ENCODE data around the gene KRT39. TPM values are rescaled to one million over a fixed set of nuclear protein-coding genes. Genes with fewer than 3 reads are reported as not detected.

Gene KRT39
- total and polyA plus RNA-seq, 7 experiments from 2014 or later: not detected

GRCh38 chr17:40949418-40949817, 17.3 kb downstream of the KRT39 start:
- ATAC-seq (no peak), DNase-seq (no peak)
- H3K9me3 ChIP-seq (ENCODE audit: control insufficient read depth in 2 of 3, low read length in 3 of 3): no peaks in the 10 kb centered on the region
- Mint-ChIP-seq H3K27ac (no peak overlapping the region), H3K36me3 (no peaks in the 10 kb centered on the region), H3K27me3 (peaks cover 57 to 81% (median 67%) of the 10 kb centered on the region in 5 donors), H3K4me1 (no peaks in the 10 kb centered on the region), H3K4me3 (no peak overlapping the region), H3K9me3 (peaks cover 0 to 2% (median 0%) of the 10 kb centered on the region in 11 donors)
- POLR2A ChIA-PET: no interaction called here
- H3K4me3 ChIP-seq (ENCODE audit: low read length): no peak overlapping the region
- H3K27ac ChIP-seq (ENCODE audit: low read depth, low read length): no peak overlapping the region
- intact Hi-C loops (cut with micrococcal nuclease): no loop called here
- no peaks in the 10 kb centered on the region for H3K27me3 ChIP-seq (ENCODE audit: control insufficient read depth in 2 of 2, insufficient read depth in 2 of 2, low read length in 2 of 2)
- no peaks in the 10 kb centered on the region for H3K4me1 ChIP-seq (ENCODE audit: control insufficient read depth in 2 of 2, insufficient read depth in 2 of 2, low read length in 2 of 2)
- no peaks in the 10 kb centered on the region for H3K36me3 ChIP-seq (ENCODE audit: control insufficient read depth in 2 of 3, insufficient read depth in 3 of 3, low read length in 3 of 3)
- CTCF ChIA-PET: no interaction called here

GRCh38 chr17:40947929-40948328, 18.8 kb downstream of the KRT39 start:
- CTCF ChIA-PET: no interaction called here
- POLR2A ChIA-PET: no interaction called here

GRCh38 chr17:40945414-40945813, 21.3 kb downstream of the KRT39 start:
- DNase-seq: no peak
- Mint-ChIP-seq H3K27me3 (peaks cover 51 to 74% (median 59%) of the 10 kb centered on the region in 5 donors), H3K36me3 (no peaks in the 10 kb centered on the region), H3K27ac (no peak overlapping the region), H3K4me1 (peaks cover 0 to 4% (median 0%) of the 10 kb centered on the region in 7 donors), H3K9me3 (peaks cover 0 to 4% (median 0%) of the 10 kb centered on the region in 11 donors), H3K4me3 (no peak overlapping the region)
- Histone ChIP-seq H3K9me3 (ENCODE audit: control insufficient read depth in 2 of 3, low read length in 3 of 3) (no peaks in the 10 kb centered on the region), H3K4me3 (ENCODE audit: low read length) (no peak overlapping the region), H3K4me1 (ENCODE audit: control insufficient read depth in 2 of 2, insufficient read depth in 2 of 2, low read length in 2 of 2) (no peaks in the 10 kb centered on the region), H3K27ac (ENCODE audit: low read depth, low read length) (no peak overlapping the region), H3K36me3 (ENCODE audit: control insufficient read depth in 2 of 3, insufficient read depth in 3 of 3, low read length in 3 of 3) (no peaks in the 10 kb centered on the region), H3K27me3 (ENCODE audit: control insufficient read depth in 2 of 2, insufficient read depth in 2 of 2, low read length in 2 of 2) (no peaks in the 10 kb centered on the region)
- ChIA-PET POLR2A (no interaction called here), CTCF (interaction anchor here (0.6 to 0.7 kb wide), 2 partner anchors 283 to 704 kb away, joined by 3 read pairs; no protein-coding TSS in a partner anchor)
- intact Hi-C loops (cut with micrococcal nuclease): no loop called here
- ATAC-seq: no peak

More at GRCh38 chr17:40947929-40948328, 18.8 kb downstream of the KRT39 start:
- Mint-ChIP-seq H3K27me3 (peaks cover 53 to 78% (median 61%) of the 10 kb centered on the region in 5 donors), H3K9me3 (peaks cover 0 to 4% (median 0%) of the 10 kb centered on the region in 11 donors), H3K4me1 (no peaks in the 10 kb centered on the region), H3K4me3 (no peak overlapping the region), H3K27ac (no peak overlapping the region), H3K36me3 (no peaks in the 10 kb centered on the region)
- no peak for DNase-seq
- Histone ChIP-seq H3K9me3 (ENCODE audit: control insufficient read depth in 2 of 3, low read length in 3 of 3) (no peaks in the 10 kb centered on the region), H3K4me1 (ENCODE audit: control insufficient read depth in 2 of 2, insufficient read depth in 2 of 2, low read length in 2 of 2) (no peaks in the 10 kb centered on the region), H3K27ac (ENCODE audit: low read depth, low read length) (no peak overlapping the region), H3K27me3 (ENCODE audit: control insufficient read depth in 2 of 2, insufficient read depth in 2 of 2, low read length in 2 of 2) (no peaks in the 10 kb centered on the region), H3K4me3 (ENCODE audit: low read length) (no peak overlapping the region), H3K36me3 (ENCODE audit: control insufficient read depth in 2 of 3, insufficient read depth in 3 of 3, low read length in 3 of 3) (no peaks in the 10 kb centered on the region)
- ATAC-seq: no peak
- intact Hi-C loops (cut with micrococcal nuclease): no loop called here

GRCh38 chr17:40944531-40944930, 22.2 kb downstream of the KRT39 start:
- H3K36me3 ChIP-seq (ENCODE audit: control insufficient read depth in 2 of 3, insufficient read depth in 3 of 3, low read length in 3 of 3): no peaks in the 10 kb centered on the region
- peaks cover 0 to 4% (median 0%) of the 10 kb centered on the region in 7 donors for H3K4me1 Mint-ChIP-seq
- intact Hi-C loops (cut with micrococcal nuclease): no loop called here
- no peak overlapping the region for H3K4me3 ChIP-seq (ENCODE audit: low read length)
- H3K4me3 Mint-ChIP-seq: no peak overlapping the region
- POLR2A ChIA-PET: no interaction called here
- CTCF ChIA-PET: no interaction called here
- H3K27me3 ChIP-seq (ENCODE audit: control insufficient read depth in 2 of 2, insufficient read depth in 2 of 2, low read length in 2 of 2): no peaks in the 10 kb centered on the region
- peaks cover 43 to 66% (median 53%) of the 10 kb centered on the region in 5 donors for H3K27me3 Mint-ChIP-seq
- DNase-seq: no peak
- ATAC-seq: no peak
- peaks cover 0 to 4% (median 0%) of the 10 kb centered on the region in 11 donors for H3K9me3 Mint-ChIP-seq
- H3K36me3 Mint-ChIP-seq: no peaks in the 10 kb centered on the region
- no peak overlapping the region for H3K27ac ChIP-seq (ENCODE audit: low read depth, low read length)
- no peaks in the 10 kb centered on the region for H3K4me1 ChIP-seq (ENCODE audit: control insufficient read depth in 2 of 2, insufficient read depth in 2 of 2, low read length in 2 of 2)
- H3K27ac Mint-ChIP-seq: no peak overlapping the region
- H3K9me3 ChIP-seq (ENCODE audit: control insufficient read depth in 2 of 3, low read length in 3 of 3): no peaks in the 10 kb centered on the region

GRCh38 chr17:40942553-40942952, 24.2 kb downstream of the KRT39 start:
- Mint-ChIP-seq H3K27me3 (peaks cover 25 to 49% (median 37%) of the 10 kb centered on the region in 5 donors), H3K27ac (no peak overlapping the region), H3K4me3 (no peak overlapping the region), H3K4me1 (peaks cover 0 to 4% (median 0%) of the 10 kb centered on the region in 7 donors), H3K9me3 (peaks cover 0 to 4% (median 0%) of the 10 kb centered on the region in 11 donors), H3K36me3 (no peaks in the 10 kb centered on the region)
- intact Hi-C loops (cut with micrococcal nuclease): no loop called here
- Histone ChIP-seq H3K4me1 (ENCODE audit: control insufficient read depth in 2 of 2, insufficient read depth in 2 of 2, low read length in 2 of 2) (no peaks in the 10 kb centered on the region), H3K27me3 (ENCODE audit: control insufficient read depth in 2 of 2, insufficient read depth in 2 of 2, low read length in 2 of 2) (no peaks in the 10 kb centered on the region), H3K9me3 (ENCODE audit: control insufficient read depth in 2 of 3, low read length in 3 of 3) (no peaks in the 10 kb centered on the region), H3K4me3 (ENCODE audit: low read length) (no peak overlapping the region), H3K36me3 (ENCODE audit: control insufficient read depth in 2 of 3, insufficient read depth in 3 of 3, low read length in 3 of 3) (no peaks in the 10 kb centered on the region), H3K27ac (ENCODE audit: low read depth, low read length) (no peak overlapping the region)
- ChIA-PET POLR2A (no interaction called here), CTCF (no interaction called here)
- DNase-seq: no peak
- no peak for ATAC-seq

GRCh38 chr17:40940266-40940665, 26.5 kb downstream of the KRT39 start:
- Histone ChIP-seq H3K27me3 (ENCODE audit: control insufficient read depth in 2 of 2, insufficient read depth in 2 of 2, low read length in 2 of 2) (no peaks in the 10 kb centered on the region), H3K4me3 (ENCODE audit: low read length) (no peak overlapping the region), H3K9me3 (ENCODE audit: control insufficient read depth in 2 of 3, low read length in 3 of 3) (no peaks in the 10 kb centered on the region), H3K4me1 (ENCODE audit: control insufficient read depth in 2 of 2, insufficient read depth in 2 of 2, low read length in 2 of 2) (no peaks in the 10 kb centered on the region), H3K27ac (ENCODE audit: low read depth, low read length) (no peak overlapping the region), H3K36me3 (ENCODE audit: control insufficient read depth in 2 of 3, insufficient read depth in 3 of 3, low read length in 3 of 3) (no peaks in the 10 kb centered on the region)
- Mint-ChIP-seq H3K27ac (no peak overlapping the region), H3K4me3 (no peak overlapping the region), H3K27me3 (peaks cover 11 to 30% (median 24%) of the 10 kb centered on the region in 5 donors), H3K9me3 (peaks cover 0 to 4% (median 0%) of the 10 kb centered on the region in 11 donors), H3K36me3 (no peaks in the 10 kb centered on the region), H3K4me1 (peaks cover 0 to 4% (median 0%) of the 10 kb centered on the region in 7 donors)
- CTCF ChIA-PET: no interaction called here
- DNase-seq (no peak), ATAC-seq (no peak)
- intact Hi-C loops (cut with micrococcal nuclease): no loop called here
- POLR2A ChIA-PET: no interaction called here

- CTCF ChIA-PET: no interaction called here
Measured at GRCh38 chr17:40938981-40939380, 27.8 kb downstream of the KRT39 start.

More at GRCh38 chr17:40938981-40939380, 27.8 kb downstream of the KRT39 start:
- no peaks in the 10 kb centered on the region for H3K36me3 Mint-ChIP-seq
- intact Hi-C loops (cut with micrococcal nuclease): no loop called here
- peaks cover 9 to 31% (median 18%) of the 10 kb centered on the region in 5 donors for H3K27me3 Mint-ChIP-seq
- Histone ChIP-seq H3K36me3 (ENCODE audit: control insufficient read depth in 2 of 3, insufficient read depth in 3 of 3, low read length in 3 of 3) (no peaks in the 10 kb centered on the region), H3K27ac (ENCODE audit: low read depth, low read length) (no peak overlapping the region), H3K9me3 (ENCODE audit: control insufficient read depth in 2 of 3, low read length in 3 of 3) (no peaks in the 10 kb centered on the region), H3K27me3 (ENCODE audit: control insufficient read depth in 2 of 2, insufficient read depth in 2 of 2, low read length in 2 of 2) (no peaks in the 10 kb centered on the region), H3K4me1 (ENCODE audit: control insufficient read depth in 2 of 2, insufficient read depth in 2 of 2, low read length in 2 of 2) (no peaks in the 10 kb centered on the region), H3K4me3 (ENCODE audit: low read length) (no peak overlapping the region)
- POLR2A ChIA-PET: no interaction called here
- no peak for DNase-seq
- no peak for ATAC-seq
- peaks cover 0 to 4% (median 0%) of the 10 kb centered on the region in 11 donors for H3K9me3 Mint-ChIP-seq
- H3K4me3 Mint-ChIP-seq: no peak overlapping the region
- peaks cover 0 to 4% (median 0%) of the 10 kb centered on the region in 7 donors for H3K4me1 Mint-ChIP-seq
- no peak overlapping the region for H3K27ac Mint-ChIP-seq
